Dermis blood vessel endothelial cell (primary cell): ENCODE results near the gene CCL25. TPM values are rescaled to one million over a fixed set of nuclear protein-coding genes. Genes with fewer than 3 reads are reported as not detected.
"Not testable (repeated sequence)": the region's sequence is repeated elsewhere in the genome, so short reads cannot be mapped to it uniquely, and the experiment has no call there.

Source experiments
- DNase-seq: peaks from one replicate; pipeline ENCODE4 v3.0.0; 2010
- total RNA-seq: library from RNA; depleted of rRNA; stranded (reverse); fragments of >200 nt; gene quantifications from 2 replicates; pipeline ENCODE4 v1.2.3, GENCODE V29; 2014

The CCL25 gene, protein sequence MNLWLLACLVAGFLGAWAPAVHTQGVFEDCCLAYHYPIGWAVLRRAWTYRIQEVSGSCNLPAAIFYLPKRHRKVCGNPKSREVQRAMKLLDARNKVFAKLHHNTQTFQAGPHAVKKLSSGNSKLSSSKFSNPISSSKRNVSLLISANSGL
- not detected in 2 replicates for total RNA-seq

DNA sequence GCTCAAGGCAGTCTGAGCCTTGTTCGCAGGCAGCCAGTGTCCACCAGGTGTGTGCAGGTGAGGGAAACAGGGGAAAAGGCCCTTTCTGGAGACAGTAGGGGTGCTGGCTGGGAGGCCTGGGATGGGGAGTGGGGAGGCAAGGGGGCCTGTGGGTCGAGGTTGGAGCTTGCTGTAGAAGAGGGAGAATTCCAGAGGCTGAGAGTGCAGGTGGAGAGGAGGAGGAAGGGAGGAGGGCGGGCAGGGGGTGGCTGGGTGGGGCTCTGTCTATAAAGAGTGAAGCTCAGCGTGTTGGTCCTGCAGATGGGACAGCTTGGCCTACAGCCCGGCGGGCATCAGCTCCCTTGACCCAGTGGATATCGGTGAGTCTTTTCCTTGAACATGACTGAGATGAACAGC, at the start of gene CCL25:
Gene CCL25 (plus strand): TSS at position 297 of the 396 bp plus-strand sequence. CDS start 290 bp downstream, outside the sequence.
- DNase-seq: no peak

DNA sequence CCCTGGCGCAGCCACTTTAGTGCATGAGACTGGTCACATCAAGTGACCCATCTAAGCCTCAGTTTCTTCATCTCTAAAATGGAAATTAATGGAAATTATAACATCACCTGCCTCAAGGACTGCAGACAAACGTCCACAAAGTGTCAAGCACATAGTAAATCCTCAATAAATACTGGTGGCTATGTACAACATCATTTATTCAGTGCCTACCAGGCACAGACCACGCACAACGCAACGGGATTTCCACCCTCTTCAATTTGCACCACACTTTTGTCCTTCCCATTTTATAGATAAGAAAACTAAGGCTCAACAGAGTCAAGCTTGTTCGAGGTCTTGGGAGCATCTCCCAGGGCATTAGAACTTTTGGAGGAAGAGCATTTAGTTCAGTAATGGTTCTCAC, 48.6 kb upstream of the CCL25 start:
- no peak for DNase-seq

DNA sequence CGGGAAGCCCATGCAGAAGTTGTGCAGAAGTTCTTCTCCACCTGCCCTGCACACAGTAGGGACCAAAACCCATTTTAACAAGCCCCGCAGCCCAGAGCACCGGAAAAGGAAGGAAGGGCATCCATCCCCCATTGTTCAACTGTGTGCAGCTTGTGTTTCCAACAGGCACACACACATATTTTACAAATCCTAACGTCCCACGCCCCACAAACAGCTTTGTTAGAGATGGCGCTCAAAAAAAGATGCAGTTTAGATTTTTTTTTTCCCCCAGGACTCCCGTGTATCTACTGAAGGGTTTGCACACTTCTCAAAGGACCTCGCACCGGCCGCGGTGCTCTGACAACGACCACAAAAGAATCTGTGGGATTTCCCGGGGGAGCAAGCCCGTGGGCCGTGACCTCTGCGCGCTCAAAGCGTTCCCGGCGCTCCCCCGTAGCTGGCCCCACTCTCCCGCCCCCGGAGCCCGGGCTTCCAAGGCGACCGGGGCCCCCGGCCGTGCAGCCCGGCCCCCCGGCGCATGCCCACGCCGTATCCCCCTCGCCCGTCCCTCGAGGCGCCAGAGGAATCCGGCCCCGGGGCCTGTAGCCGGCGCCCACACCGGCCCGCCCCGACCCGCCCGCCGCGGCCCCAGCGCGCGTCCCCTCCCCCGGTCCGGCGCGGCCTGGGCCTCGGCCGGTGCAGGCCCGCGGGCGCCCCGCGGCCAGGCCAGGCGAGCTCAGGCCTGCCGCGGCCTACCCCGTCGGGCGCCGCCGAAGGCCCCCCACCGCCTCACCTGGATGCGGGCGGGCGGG, 47.6 kb upstream of the CCL25 start:
- DNase-seq: peak; percentile 33

DNA sequence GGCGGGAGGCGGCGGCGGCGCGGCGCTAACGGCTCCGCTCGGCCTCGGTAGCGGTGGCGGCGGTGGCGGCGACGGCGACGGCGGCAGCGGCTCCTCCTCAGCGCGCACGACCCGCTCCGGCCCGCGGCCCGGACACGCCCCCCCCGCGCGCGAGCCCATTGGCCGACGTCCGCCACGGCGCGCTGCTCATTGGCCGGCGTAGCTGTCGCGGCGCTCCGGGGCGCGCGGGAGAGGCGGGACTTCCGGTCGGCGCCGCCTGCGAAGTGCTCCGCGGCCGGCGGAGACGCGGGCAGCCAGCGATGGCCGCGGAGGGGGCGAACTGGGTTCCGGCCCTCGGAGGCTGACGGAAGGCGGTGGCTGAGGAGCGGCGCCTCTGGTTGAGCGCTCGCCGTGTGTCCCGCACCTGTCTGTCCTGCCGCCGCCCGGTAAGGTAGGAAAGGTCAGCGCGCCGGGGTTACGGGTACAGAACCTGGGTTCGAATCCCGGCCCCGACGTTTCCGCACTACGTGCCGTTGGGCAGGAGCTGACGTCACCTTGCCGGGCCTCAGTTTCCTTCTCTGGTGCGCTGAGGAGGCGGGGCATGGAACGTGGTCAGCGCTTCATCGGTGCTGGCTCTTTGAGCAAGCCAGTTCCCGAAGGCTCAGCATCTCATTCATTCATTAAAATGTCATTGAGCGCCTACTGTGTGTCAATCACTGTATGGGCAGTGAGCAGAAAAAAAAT, 46.9 kb upstream of the CCL25 start, which contains the start of gene ELAVL1:
Gene ELAVL1 (minus strand): TSS at position 108 of the 723 bp plus-strand sequence. CDS start 13,826 bp downstream, outside the sequence.
- DNase-seq: peak; percentile 94

DNA sequence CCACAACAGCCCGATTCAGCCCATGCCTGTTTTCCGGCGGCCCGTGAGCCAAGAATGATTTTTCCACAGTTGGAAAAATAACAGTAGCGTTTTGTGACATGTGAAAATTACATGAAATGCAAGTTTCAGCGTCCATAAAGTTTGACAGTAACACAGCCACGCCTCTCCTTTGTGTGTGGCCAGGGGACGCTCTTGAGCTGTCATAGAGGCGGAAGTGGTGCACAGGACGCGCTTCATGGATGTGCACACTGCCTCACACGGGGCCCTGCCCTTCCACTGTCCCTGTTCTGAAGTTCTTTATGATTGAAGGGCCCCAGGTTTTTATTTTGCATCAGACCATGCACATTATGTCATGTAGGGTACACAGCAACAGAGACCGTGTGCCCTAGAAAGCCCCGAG, 34.8 kb upstream of the CCL25 start:
- DNase-seq: peak; percentile 32

DNA sequence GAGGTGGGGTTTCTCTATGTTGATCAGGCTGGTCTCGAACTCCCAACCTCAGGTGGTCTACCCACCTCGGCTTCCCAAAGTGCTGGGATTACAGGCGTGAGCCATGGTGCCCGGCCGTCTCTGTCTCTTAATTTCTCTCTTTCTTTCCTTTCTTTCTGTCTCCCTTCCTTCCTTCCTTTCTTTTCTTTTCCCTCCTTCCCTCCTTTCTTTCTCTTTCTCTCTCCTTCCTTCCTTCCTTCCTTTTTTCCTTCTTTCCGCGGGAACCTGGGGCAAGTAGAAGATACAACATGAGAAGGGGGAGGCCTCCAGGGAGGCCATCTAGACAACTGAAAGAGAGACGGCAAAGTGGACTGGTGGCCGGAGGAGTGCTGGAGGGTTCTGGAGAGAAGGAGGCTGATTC, 31.9 kb upstream of the CCL25 start:
- DNase-seq: no peak

DNA sequence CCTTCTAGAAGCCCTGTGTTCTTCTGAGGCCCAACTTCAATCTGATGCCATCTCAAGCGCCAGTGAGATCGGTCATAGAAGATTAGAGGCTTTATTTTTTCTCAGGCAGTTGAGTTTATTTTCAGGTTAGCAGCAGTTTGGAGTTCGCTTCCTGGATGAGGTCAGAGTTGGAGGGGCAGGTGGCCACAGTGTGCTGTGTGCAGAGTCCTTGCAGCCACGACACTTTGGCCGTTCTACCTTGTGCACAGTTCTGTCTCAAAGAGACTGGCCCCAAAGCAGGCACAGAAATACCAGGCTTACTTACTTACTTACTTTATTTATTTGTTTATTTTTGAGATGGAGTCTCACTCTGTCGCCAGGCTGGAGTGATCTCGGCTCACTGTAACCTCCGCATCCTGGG, 31.2 kb upstream of the CCL25 start:
- no peak for DNase-seq

DNA sequence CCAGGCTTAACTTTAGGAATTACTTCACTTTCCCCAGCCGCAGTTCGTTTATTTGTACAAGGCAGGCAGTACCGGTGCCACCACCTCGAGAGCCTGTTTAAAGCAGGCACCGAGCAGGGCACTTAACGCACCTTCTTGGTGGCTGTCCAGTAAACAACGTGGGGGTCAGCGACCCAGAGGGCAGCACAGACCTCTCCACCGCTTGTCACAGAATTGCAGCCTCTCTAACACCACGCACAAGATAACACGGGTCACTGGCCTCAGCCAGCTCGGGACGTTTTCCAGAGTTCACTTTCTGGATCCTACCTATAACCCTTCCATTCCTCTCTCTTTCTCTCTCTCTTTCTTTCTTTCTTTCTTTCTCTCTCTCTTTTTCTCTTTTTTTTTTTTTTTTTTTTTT, 30.3 kb upstream of the CCL25 start:
- no peak for DNase-seq

DNA sequence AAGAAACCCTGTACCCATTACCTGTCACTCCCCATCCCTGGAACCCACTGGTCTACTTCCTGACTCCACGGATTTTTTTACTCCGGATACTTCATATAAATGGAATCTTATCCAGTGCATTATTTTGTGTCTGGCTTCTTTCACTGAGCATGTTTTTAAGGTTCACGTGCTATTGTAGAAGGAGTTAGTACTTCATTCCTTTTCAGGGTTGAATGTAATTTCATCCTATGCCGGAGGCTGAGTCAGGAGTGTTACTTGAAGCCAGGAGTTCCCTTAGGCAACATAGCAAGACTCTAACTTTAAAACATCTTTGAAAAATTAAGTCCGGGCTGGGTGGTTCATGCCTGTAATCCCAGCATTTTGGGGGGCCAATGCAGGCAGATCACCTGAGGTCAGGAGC, 29.2 kb upstream of the CCL25 start:
- no peak for DNase-seq

DNA sequence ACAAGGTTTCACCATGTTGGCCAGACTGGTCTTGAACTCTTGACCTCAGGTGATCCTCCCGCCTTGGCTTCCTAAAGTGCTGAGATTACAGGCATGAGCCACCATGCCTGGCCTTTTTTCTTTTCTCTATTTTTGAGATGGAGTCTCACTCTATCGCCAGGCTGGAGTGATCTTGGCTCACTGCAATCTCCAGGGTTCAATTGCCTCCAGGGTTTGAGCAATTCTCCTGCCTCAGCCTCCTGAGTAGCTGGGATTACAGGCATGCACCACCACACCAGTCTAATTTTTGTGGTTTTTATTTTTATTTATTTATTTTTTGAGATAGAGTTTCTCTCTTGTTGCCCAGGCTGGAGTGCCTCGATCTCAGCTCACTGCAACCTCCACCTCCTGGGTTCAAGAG, 28.3 kb upstream of the CCL25 start:
- not testable (repeated sequence) for DNase-seq

DNA sequence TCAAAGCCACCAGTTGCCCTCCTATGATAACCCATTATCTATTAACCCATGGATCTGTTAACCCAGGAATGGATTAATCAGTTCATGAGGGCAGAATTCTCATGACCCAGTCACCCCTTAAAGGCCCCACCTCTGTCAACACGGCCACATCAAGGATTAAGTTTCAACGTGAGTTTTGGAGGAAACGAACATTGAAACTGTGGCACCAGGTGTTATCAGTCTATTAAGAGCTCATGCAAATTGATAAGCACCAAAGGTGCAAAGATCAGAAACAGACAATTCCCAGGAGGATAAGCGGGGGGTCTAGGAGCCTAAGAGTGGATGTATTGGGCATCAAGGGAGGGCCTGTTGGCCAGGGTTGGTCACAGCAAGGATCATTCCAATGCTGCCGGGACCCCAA, 27.2 kb upstream of the CCL25 start:
- no peak for DNase-seq

DNA sequence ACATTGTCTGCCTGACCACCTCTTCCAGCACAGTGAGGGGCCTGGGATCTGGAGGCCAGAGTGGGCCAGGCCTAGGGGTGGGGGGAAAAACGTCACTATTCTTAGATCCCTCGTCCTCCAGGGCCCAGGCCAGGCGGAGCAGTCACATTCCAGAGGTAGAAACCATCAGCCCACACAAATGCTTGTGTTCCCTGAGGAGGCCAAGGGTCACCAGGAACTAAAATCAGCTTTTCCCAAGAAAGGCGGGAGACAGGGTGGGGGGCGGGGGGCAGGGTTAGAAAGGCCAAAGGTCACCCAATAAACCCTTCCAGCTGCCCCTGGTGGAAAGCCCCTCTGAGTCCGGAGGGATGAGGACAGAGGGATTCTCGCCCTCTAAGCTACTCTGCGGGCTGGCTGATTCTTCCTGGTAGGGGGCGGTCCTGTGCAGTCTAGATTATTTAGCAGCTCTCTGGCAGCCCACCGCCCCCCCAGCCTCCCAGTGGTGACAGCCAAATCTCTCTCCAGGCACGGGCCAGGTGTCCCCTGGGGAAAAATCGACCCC, 23.5 kb upstream of the CCL25 start:
- no peak for DNase-seq

DNA sequence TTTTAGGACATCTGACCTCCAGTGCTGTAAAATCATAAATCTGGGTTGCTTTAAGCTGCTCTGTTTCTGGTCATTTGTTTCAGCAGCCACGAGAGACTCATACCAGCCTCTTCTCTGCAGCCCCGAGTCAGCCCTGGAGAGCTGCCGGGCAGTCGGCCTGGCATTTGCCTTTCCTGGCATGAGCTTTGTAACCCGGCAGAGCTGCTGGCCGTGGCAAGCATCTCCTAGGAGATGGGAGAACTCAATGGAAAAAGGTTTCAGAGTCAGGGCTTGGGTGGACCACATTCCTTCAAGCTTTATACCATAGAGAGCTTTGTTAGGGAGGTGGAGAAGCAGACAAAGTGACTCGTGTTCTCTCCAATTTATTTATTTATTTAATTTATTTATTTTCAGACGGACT, 21.6 kb upstream of the CCL25 start:
- no peak for DNase-seq

DNA sequence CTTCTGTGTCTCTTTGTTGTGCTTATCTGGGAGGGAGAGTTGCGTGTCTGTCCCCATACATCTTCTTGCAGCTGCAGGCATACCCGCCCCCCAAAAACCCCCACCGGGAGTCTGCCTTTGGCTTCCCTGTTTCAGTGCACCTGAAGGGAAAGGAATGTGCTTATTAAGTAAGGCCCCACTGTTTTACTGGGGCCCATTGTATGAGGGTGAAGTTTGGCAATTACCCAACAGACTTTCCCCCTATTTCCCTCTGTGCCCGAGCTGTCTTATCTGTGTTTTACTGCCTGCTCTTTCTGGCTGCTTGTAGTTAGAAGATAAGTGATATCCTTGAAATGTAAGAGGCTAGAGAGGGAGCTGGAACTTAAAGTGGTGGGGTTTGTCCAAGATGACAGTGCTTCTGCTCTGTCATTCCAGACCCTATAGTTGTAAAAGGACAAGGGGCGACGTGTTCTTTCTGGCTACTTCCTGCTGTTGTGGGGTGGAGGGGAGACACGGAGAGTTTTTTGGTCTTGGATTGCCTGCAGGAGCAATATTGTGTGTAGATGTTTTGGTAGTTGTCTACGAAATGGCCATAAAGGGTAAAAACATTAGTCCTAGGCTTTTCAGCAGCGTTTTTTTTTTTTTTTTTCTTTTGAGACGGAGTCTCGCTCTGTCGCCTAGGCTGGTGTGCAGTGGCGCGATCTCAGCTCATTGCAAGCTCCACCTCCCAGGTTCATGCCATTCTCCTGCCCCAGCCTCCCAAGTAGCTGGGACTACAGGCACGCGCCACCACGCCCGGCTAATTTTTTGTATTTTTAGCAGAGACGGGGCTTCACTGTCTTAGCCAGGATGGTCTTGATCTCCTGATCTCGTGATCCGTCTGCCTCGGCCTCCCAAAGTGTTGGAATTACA, 19.0 kb upstream of the CCL25 start:
- DNase-seq: not testable (repeated sequence)

DNA sequence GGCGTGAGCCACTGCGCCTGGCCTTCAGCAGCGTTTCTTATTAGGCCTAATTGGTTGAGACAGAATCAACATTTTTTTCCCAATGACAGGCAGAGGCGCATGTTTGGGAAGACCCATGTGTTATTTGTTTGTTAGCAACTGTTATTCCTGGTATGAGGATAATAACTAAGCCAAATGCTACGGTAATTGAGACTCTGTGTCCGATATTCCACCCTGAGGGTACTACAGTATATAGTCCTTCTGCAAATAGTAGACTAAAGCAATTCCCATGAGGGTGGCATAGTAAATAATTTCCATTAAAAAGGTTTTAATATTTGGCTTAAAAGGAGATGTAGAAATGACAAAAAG, 18.4 kb upstream of the CCL25 start:
- no peak for DNase-seq

DNA sequence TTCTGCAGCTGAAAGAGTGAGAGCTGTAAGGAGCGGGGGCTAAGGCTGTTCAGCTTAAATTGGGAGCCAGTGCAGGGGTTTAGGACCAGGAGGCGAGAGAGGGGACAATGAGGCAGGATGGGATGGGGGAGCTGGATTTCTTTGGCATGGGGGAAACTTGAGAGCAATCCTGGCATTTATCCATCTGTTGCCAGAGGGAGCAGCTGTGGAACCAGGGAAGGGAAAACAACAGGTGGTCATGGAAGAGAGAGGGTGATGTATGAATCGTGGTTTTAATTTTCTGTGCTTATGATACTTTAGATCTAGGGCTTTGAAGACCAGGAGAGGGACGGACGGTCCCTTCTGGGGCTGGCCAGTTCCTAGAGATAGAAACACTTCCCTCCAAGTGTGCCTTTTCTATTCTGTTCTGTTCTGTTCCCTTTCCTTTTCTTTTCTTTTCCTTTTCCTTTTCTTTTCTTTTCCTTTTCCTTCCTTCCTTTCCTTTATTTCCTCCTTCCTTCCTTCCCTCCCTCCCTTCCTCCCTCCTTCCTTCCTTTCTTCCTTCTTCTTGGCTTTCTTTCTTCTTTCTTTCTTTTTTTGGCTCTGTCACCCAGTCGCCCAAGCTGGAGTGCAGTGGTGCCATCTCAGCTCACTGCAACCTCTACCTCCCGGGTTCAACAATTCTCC, 16.0 kb upstream of the CCL25 start:
- no peak for DNase-seq

DNA sequence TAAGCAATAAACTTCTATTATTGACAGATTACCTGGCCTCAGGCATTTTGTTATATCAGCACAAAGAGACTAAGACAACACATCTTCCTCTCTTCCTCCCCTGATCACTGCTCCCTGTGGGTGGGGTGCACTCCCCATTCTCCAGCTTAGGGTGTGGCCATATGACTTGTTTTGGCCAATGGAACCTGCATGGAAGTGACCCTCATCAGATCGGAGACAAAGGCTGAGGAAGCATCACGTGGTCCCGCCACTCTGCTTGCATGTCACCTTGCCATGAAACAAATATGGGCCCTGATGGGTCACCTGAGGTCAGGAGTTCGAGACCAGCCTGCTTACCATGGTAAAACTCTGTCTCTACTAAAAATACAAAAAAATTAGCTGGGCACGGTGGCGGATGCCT, 13.7 kb upstream of the CCL25 start:
- no peak for DNase-seq

DNA sequence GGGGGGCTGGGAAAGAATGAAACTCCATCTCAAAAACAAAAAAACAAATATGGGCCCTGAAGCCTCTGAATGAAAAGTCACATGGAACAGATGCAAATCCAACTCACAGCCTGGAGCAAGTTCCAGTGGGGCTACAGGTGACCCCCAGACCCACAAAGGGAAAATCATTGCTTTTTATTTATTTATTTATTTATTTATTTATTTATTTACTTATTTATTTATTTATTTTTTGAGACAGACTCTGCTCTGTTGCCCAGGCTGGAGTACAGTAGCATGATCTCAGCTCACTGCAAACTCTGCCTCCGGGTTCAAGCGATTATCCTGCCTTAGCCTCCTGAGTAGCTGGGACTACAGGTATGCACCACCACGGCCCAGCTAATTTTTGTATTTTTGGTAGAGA, 13.3 kb upstream of the CCL25 start:
- no peak for DNase-seq

DNA sequence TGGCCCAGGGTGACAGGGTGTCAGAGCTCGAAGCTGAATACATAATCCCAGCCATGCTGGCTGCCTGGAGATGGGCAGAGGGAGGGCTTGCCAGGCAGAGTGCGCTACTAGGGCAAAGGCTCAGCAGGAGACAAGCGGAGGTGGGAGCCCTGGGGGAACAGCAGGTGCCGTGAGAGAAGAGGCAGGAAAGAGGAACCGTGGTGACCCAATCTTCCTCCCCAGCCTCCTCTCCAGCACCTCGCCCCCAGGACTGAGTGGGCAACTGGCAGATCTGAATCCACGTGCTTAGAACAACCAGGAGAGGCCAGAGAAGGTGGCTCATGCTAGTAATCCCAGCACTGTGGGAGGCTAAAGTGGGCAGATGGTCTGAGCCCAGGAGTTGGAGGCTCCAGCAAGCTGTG, 11.0 kb upstream of the CCL25 start:
- no peak for DNase-seq

DNA sequence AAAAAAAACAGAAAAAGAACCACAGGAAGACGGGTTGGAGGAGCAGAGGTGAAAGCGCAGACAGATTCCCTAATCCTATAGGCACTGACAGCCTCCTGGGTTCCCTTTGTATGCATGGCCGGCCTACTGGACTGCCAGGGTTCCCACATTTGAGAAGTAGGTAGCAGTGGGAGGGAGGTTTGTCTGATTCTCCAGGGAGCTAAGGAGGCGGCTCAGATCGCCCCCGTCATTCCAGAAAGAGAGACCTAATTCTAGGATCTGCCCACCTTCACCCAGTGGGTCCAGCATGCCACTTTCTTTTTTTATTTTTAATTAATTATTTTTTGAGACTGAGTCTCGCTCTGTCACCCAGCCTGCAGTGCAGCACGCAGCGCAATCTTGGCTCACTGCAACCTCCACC, 9.7 kb upstream of the CCL25 start:
- no peak for DNase-seq

DNA sequence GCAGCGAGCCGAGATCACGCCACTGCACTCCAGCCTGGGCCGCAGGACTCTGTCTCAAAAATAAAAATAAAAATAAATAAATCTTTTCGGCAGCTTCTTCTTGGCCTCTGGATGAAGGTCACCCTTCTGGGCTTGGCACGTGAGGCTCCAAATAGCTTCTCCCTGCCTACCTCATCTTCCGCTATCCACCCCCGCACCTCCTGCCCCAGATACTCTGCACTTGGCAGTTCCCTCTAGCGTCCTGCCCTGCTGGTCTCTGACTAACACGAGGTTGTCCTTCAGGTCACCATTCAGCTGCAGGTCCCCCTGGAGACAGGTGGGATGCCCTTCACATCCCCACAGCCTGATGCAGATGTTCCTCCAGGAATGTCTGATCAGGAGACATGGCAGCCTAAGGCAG, 8.5 kb upstream of the CCL25 start:
- DNase-seq: no peak
